MCF 10A (cell line): ENCODE results near the gene DACT3. TPM values are rescaled to one million over a fixed set of nuclear protein-coding genes. Genes with fewer than 3 reads are reported as not detected.

Source experiments
- BruUV-seq: library from RNA; stranded (reverse); fragments of 400-500 nt; replicated peaks from 2 replicates; lab custom pipeline; 2021; lab: Mats Ljungman, UMichigan
- CTCF ChIA-PET: fragments of 300-600 bp; sonication (Branson Sonifier 250); formaldehyde crosslinking; extraction: SDS; loops from one replicate; lab custom pipeline; 2021; ENCODE audit warnings: antibody characterized with exemption, inconsistent platforms; lab: Yijun Ruan, JAX
- POLR2A ChIA-PET: fragments of 300-600, 350-650 bp; sonication (Branson Sonifier 250); formaldehyde crosslinking; extraction: SDS; loops from one replicate; lab custom pipeline; 2020; ENCODE audit warnings: antibody characterized with exemption, inconsistent platforms; lab: Yijun Ruan, JAX
- DNase-seq: peaks from one replicate; pipeline ENCODE4 v3.0.0-alpha.2; 2018; ENCODE audit not compliant: unreplicated experiment
- H3K27ac Mint-ChIP-seq: one replicate; pipeline ENCODE4 v1.8.0; 2022; ENCODE audit warnings: mild to moderate bottlenecking, low read depth, mixed read lengths; ENCODE audit not compliant: unreplicated experiment
- H3K27me3 Mint-ChIP-seq: one replicate; pipeline ENCODE4 v1.8.0; 2022; ENCODE audit warnings: mixed read lengths; ENCODE audit not compliant: insufficient read depth, unreplicated experiment
- H3K36me3 Mint-ChIP-seq: one replicate; pipeline ENCODE4 v1.8.0; 2022; ENCODE audit warnings: mild to moderate bottlenecking, moderate library complexity, mixed read lengths; ENCODE audit not compliant: insufficient read depth, unreplicated experiment
- H3K4me1 Mint-ChIP-seq: one replicate; pipeline ENCODE4 v1.8.0; 2022; ENCODE audit warnings: mixed read lengths; ENCODE audit not compliant: insufficient read depth, unreplicated experiment
- H3K4me3 Mint-ChIP-seq: one replicate; pipeline ENCODE4 v1.8.0; 2022; ENCODE audit warnings: mild to moderate bottlenecking, moderate library complexity, mixed read lengths; ENCODE audit not compliant: unreplicated experiment
- H3K9me3 Mint-ChIP-seq: one replicate; pipeline ENCODE4 v1.8.0; 2022; ENCODE audit warnings: mixed read lengths; ENCODE audit not compliant: unreplicated experiment
- intact Hi-C: fragments of 100-400 bp; cut with micrococcal nuclease; formaldehyde crosslinking; loops from 2 replicates; pipeline ENCODE4 v1.14.1; 2022
- microRNA-seq: library from miRNA; unstranded; fragments of <30 nt; microRNA quantifications from one replicate; pipeline ENCODE4 v1.2.0, GENCODE V29; 2022
- total RNA-seq: library from RNA; stranded (reverse); gene quantifications from 2 replicates; pipeline ENCODE4 v1.2.3, GENCODE V29; 2022
- TF ChIP-seq, protein P1 (sequence below): fragments of 200-600 bp; IDR thresholded peaks from one replicate; pipeline ENCODE4 v1.8.0; 2022; ENCODE audit warnings: antibody characterized with exemption, mild to moderate bottlenecking; ENCODE audit not compliant: unreplicated experiment

The DACT3 gene
- total RNA-seq, 1 experiment from 2014 or later, result 0.09 TPM

DNA sequence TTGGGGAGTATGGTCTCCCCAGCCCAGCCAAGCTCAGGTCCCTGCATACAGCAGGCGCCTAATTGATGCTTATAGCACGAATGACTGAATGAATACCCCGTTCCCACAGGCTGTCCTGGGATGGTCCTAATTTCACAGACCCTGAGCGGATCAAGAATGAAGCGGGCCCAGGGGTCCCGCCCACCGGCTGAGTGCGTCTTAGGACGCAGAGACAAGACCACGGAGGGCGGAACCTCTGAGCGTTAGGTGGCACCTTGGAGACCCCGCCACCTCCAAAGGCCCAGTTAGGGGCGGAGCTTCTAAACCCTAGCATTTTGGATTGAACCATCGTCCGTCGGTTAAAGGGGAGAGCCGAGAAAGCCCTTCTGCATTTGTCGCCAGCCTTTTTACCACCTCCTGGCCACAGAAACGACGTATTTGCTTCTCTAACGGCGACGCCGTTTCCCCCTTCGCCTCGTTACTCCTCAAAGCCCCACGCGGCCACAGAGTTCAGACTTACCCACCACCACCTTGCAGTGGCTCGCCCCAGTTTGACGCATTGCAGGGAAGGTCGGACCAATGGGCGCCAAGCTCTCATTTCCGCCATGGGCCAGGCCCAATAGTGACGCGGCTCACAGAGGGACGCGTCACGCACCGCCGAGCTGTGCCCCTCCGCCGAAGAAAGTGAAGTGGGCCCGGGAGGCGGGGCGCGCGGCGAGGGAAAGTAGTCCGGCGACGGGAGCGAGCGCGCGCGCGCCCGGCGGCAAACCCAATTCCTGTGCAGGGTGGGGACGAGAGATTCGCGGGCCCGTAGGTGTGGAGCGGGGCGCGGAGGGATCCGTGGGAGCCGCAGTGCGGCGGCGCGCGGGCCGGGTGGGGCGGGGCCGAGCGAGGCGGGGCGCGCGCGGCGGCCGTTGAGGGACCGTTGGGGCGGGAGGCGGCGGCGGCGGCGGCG, 60.3 kb downstream of the DACT3 start:
- no peaks in the 10 kb centered on the region for H3K27me3 Mint-ChIP-seq
- intact Hi-C loops, result loop anchor here (2.0 kb wide), 1 partner anchor 70 kb away; no protein-coding TSS in a partner anchor
- CTCF ChIA-PET, result interaction anchor here (0.5 to 1.3 kb wide), 7 partner anchors 10 to 104 kb away, joined by 3 to 4 read pairs (median 3); partner anchors contain the start of gene DACT3
- BruUV-seq, result TSS peak; percentile 88
- H3K4me1 Mint-ChIP-seq, result peaks cover 4% of the 10 kb centered on the region
- TF ChIP-seq, protein P1, sequence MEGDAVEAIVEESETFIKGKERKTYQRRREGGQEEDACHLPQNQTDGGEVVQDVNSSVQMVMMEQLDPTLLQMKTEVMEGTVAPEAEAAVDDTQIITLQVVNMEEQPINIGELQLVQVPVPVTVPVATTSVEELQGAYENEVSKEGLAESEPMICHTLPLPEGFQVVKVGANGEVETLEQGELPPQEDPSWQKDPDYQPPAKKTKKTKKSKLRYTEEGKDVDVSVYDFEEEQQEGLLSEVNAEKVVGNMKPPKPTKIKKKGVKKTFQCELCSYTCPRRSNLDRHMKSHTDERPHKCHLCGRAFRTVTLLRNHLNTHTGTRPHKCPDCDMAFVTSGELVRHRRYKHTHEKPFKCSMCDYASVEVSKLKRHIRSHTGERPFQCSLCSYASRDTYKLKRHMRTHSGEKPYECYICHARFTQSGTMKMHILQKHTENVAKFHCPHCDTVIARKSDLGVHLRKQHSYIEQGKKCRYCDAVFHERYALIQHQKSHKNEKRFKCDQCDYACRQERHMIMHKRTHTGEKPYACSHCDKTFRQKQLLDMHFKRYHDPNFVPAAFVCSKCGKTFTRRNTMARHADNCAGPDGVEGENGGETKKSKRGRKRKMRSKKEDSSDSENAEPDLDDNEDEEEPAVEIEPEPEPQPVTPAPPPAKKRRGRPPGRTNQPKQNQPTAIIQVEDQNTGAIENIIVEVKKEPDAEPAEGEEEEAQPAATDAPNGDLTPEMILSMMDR, result no peak
- H3K27ac Mint-ChIP-seq, result peak overlapping the region; percentile 100
- POLR2A ChIA-PET, result interaction anchor here (0.6 to 3.5 kb wide), 36 partner anchors 10 to 1126 kb away, joined by 3 to 40 read pairs (median 4); partner anchors contain the start of genes DACT3, PRKD2, SLC1A5 and ZC3H4
- H3K36me3 Mint-ChIP-seq, result peaks cover 17% of the 10 kb centered on the region
- H3K4me3 Mint-ChIP-seq, result peak overlapping the region; percentile 96
- H3K9me3 Mint-ChIP-seq, result no peaks in the 10 kb centered on the region
- DNase-seq, result peak; percentile 98

DNA sequence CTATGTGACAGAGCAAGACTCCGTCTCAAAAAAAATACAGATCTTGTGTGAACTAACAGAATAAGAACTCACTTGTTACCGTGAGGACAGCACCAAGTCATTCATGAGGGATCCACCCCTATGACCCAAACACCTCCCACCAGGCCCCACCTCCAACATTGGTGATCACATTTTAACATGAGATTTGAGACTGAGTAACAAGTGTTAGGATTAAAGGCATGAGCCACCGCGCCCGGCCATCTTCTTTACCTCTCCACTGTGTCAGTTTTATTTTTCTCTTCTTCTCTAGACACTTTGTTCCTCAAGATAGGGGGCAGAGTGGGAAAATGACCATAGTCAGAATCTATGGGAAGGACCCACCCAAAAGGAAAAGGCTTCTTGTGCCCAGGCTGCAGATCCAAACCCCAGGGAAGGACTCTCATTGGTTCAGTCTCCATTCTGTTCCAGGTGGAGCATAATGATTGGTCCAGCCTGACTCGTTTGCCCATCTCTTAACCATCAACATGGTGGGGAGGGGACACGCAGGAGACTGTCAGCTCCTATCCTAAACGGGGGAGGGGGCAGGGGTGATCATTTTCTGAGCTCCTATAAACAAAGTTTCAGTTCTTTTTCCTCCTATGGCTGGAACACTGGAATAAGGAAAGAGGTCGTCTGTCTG, 61.1 kb downstream of the DACT3 start:
- POLR2A ChIA-PET, result interaction anchor here (0.6 to 3.5 kb wide), 25 partner anchors 9 to 627 kb away, joined by 3 to 40 read pairs (median 5); partner anchors contain the start of genes DACT3, PRKD2, SLC1A5 and ZC3H4
- no peak for DNase-seq
- Mint-ChIP-seq H3K4me1 (peaks cover 4% of the 10 kb centered on the region), H3K27me3 (no peaks in the 10 kb centered on the region), H3K9me3 (no peaks in the 10 kb centered on the region), H3K4me3 (peak overlapping the region; percentile 96), H3K36me3 (peaks cover 9% of the 10 kb centered on the region), H3K27ac (peak overlapping the region; percentile 100)
- no TSS peak for BruUV-seq
- TF ChIP-seq, protein P1, result no peak
- intact Hi-C loops, result loop anchor here (2.0 kb wide), 1 partner anchor 69 kb away; no protein-coding TSS in a partner anchor
- CTCF ChIA-PET, result interaction anchor here (0.7 to 1.3 kb wide), 4 partner anchors 12 to 62 kb away, joined by 3 to 4 read pairs (median 3); partner anchors contain the start of gene DACT3

DNA sequence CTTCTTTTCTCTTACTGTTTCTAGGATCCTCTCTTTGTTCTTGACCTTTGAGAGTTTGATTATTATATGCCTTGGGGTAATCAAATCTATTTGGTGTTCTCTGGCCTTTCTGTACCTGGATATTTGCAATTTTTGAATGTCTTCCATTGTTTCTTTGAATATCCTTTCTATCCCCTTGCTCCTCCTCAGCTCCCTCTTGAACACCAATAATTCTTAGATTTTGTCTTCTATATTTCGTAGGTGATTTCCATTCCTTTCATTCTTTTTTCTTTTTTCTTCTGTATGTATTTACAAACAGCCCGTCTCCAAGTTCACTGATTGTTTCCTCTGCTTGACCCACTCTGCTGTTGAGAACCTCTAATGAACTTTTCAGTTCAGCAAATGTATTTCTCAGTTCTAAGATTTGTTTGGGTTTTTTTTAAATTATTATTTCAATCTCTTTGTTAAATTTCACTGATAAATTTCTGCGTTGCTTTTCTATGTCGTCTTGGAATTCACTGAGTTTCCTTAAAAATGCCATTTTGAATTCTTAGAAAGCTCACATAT, 62.5 kb downstream of the DACT3 start:
- DNase-seq, result no peak
- H3K27me3 Mint-ChIP-seq, result no peaks in the 10 kb centered on the region
- intact Hi-C loops, result no loop called here
- peaks cover 9% of the 10 kb centered on the region for H3K36me3 Mint-ChIP-seq
- no peak overlapping the region for H3K4me3 Mint-ChIP-seq
- no peak overlapping the region for H3K27ac Mint-ChIP-seq
- TF ChIP-seq, protein P1, result no peak
- ChIA-PET POLR2A (interaction anchor here (0.7 kb wide), 1 partner anchor 66 kb away, joined by 3 read pairs; no protein-coding TSS in a partner anchor), CTCF (interaction anchor here (0.5 to 1.2 kb wide), 3 partner anchors 16 to 751 kb away, joined by 3 to 5 read pairs (median 4); partner anchors contain the start of gene DHX34)
- H3K4me1 Mint-ChIP-seq, result peaks cover 4% of the 10 kb centered on the region
- no TSS peak for BruUV-seq
- H3K9me3 Mint-ChIP-seq, result no peaks in the 10 kb centered on the region

Small RNAs within 50 kb of the gene (microRNA-seq; reads per million reads assigned to microRNA genes)
- 1.5 reads per million, percentile 5 among the genes with 10 or more reads in this experiment for gene MIR320E

Other genes with a start within 250 kb of the DACT3 start
- not detected in 2 replicates for gene CCDC8, start 247.6 kb downstream of the DACT3 start, total RNA-seq
- gene PNMA8C, start 232.2 kb downstream of the DACT3 start, total RNA-seq, result not detected in 2 replicates
- gene PNMA8A, start 189.6 kb downstream of the DACT3 start, total RNA-seq, result 6.0 and 7.6 TPM in 2 replicates
- not detected in 2 replicates for gene PNMA8B, start 165.3 kb downstream of the DACT3 start, total RNA-seq
- 103 and 120 TPM in 2 replicates for gene CALM3, start 59.9 kb downstream of the DACT3 start, total RNA-seq
- gene PTGIR, start 36.1 kb downstream of the DACT3 start, total RNA-seq, result not detected in 2 replicates
- not detected in 2 replicates for gene GNG8, start 25.0 kb downstream of the DACT3 start, total RNA-seq
- gene PRKD2, start 55.9 kb upstream of the DACT3 start, total RNA-seq, result 30.4 and 35.9 TPM in 2 replicates
- gene FKRP, start 84.9 kb upstream of the DACT3 start, total RNA-seq, result 21.2 and 23.9 TPM in 2 replicates
- gene STRN4, start 85.3 kb upstream of the DACT3 start, total RNA-seq, result 90.1 and 92.3 TPM in 2 replicates
- 372 and 417 TPM in 2 replicates for gene SLC1A5, start 127.4 kb upstream of the DACT3 start, total RNA-seq
- gene AP2S1, start 189.7 kb upstream of the DACT3 start, total RNA-seq, result 237 and 252 TPM in 2 replicates
- 46.9 and 52.1 TPM in 2 replicates for gene ARHGAP35, start 199.8 kb upstream of the DACT3 start, total RNA-seq